Vagina (tissue), 2 donors: ENCODE measurements around the gene ING2.

Experiments
- POLR2A ChIP-seq, 2 donors: fragments of 450-650 bp; IDR thresholded peaks; one replicate each; pipeline ENCODE4 v1.6.1; 2017; ENCODE audit warnings: antibody characterized with exemption in 2 of 2, mild to moderate bottlenecking in 2 of 2, moderate library complexity in 2 of 2
- POLR2AphosphoS5 ChIP-seq, 2 donors: sonication (generic); formaldehyde crosslinking; IDR thresholded peaks; one replicate each; pipeline ENCODE4 v1.9.0; 2017; ENCODE audit warnings: antibody characterized with exemption in 2 of 2, mild to moderate bottlenecking in 2 of 2, low read depth in 1 of 2; ENCODE audit not compliant: insufficient read depth in 1 of 2
- TF ChIP-seq, protein P1 (sequence below), 3 experiments: fragments of 450-650 bp in 2 of 3; fragments of 200-600 bp in 1 of 3; sonication (generic) in 1 of 3; IDR thresholded peaks; one replicate each; pipeline ENCODE4 v1.5.1; 2017 to 2019; ENCODE audit warnings: antibody characterized with exemption in 3 of 3, mild to moderate bottlenecking in 2 of 3, moderate library complexity in 2 of 3

DNA sequence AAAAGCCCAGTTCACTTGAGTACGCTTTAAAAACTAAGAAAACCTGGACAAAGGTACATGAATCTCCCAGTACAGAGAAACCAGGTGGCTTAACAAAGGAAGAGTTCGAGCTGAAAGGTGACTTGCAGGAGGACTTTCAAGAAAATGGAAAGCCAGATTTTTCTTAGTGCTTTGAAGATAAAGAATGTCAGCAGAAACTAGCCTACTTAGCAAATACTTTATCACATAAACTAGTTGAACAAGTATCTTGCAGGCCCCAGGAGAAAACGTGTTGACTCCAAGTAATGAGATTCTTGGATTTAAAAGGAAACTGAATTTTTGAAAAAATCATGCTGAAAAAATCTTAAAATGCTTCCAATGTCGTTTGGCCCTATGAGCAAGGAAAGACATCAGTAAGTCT, 34.0 kb upstream of the ING2 start:
- TF ChIP-seq POLR2AphosphoS5 (IDR thresholded peaks at IDR 0.05; ENCODE audit: insufficient read depth in 1 of 2, low read depth in 1 of 2) = no peak
- TF ChIP-seq, protein P1, sequence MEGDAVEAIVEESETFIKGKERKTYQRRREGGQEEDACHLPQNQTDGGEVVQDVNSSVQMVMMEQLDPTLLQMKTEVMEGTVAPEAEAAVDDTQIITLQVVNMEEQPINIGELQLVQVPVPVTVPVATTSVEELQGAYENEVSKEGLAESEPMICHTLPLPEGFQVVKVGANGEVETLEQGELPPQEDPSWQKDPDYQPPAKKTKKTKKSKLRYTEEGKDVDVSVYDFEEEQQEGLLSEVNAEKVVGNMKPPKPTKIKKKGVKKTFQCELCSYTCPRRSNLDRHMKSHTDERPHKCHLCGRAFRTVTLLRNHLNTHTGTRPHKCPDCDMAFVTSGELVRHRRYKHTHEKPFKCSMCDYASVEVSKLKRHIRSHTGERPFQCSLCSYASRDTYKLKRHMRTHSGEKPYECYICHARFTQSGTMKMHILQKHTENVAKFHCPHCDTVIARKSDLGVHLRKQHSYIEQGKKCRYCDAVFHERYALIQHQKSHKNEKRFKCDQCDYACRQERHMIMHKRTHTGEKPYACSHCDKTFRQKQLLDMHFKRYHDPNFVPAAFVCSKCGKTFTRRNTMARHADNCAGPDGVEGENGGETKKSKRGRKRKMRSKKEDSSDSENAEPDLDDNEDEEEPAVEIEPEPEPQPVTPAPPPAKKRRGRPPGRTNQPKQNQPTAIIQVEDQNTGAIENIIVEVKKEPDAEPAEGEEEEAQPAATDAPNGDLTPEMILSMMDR (IDR thresholded peaks at IDR 0.05) = no peak
- TF ChIP-seq POLR2A (IDR thresholded peaks at IDR 0.05) = no peak
